ENCODE data around the gene CADM4. TPM values are rescaled to one million over a fixed set of nuclear protein-coding genes. Genes with fewer than 3 reads are reported as not detected.

Gene CADM4
- total RNA-seq = 0.36 and 1.3 TPM in 2 replicates

GRCh38 chr19:43639519-43640423, at the start of gene CADM4:
Gene CADM4, minus strand, starts transcription at chr19:43639850. Its CDS starts 60 bp downstream, at chr19:43639790.

DNA sequence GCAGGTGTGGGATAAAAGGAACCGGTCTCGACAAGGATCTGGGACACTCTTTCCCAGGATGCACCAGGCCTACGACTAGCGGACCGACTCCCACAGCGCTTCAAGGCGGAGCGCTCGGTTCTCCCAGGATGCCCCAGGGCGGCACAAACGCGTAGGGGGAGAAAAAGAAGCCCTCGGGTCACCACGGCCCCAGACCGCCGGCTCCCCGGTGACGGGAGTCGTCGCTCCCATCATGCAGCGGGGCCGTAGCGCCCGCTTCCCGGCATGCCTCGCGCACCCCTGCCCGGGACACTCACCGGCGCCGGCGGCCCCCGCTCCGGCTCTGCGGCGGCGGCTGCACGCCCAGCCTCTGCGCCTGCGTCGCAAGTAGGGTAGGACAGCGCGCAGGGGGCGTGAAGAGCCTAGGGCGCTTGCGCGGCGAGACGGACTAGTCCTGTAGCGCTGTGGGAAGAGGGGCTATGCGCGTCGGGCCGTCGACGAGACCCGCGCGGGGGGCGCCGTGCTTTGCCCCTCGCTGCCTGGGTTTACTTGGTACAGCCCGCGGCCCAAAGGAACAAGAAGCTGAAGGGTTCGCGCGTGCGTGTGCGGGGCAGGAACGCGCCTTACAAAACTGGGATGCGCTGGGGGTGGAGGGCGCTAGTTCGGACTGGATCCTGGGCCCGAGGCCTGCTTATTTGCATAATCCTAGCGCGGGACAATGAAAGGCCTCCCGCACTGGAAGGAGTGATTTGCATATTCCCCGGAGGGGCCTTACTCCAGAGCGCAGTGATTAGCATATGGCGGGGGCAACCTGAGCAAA, 20.2 kb downstream of the CADM4 start, which contains the start of gene ZNF428:
Gene ZNF428 (minus strand): TSS at position 368 of the 799 bp plus-strand sequence. CDS start 5,325 bp downstream, outside the sequence.

DNA sequence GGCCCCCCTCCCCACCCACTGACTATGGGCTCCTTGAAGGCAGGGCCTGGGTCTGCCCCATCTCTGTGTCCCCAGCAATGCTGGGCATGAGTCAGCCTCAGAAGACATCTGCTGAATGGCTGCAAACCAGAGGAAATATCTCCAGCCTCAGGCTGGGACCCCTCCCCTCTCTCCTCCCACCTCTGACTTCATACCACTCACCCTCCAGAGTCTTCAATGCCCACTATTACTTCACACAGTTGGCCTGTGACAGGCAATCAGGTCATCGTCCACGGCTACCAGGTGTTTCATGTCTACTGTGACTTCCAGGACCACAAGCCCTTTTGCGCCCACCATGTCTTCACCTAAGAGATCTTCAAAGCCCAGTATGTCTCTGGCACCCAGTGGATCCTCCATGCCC, 27.9 kb downstream of the CADM4 start, which contains the start of gene SRRM5:
Gene SRRM5 (plus strand): TSS at position 301 of the 400 bp plus-strand sequence. CDS start 34 bp downstream, at position 335.

DNA sequence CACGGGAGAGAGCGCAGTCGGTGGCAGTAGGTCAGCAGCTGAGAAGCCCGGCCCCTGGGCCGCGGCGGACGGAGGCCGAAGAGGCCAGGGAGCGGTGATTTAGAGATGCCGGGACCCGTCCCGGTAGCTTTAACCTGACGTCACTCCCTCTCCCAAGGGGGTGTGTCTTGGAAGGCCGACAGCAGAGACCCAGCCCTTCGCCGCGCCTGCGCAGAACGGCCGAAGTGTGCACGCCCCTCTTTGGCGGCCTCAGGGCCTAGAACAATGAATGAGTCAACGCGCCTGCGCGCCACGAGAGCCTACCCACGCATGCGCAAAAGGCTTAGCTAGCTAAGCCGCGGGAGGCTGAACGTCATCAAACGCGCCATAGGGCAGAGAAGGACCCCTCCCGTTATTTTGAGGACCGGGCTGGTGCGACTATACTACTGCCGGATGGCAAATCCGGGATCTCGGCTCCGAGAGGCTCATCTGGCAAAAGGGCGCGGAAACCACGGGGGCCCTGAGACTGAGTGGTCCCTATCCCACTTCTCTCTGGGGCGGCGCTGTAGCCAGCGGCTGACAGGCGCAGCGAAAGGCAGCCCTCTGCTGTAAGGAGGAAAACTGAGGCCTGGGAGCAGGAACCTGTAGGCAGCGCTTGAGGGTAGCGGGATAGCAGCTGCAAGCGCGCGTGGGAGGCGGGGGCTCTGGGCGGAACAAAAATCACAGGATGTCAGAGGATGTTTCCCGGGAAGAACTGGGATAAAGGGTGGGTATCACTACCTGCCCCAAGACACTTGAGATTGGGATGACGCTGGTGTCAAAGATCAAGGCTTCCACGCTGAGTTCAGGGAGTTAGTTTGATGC, 43.4 kb downstream of the CADM4 start, which contains the start of the genes IRGQ and ZNF576:
Gene IRGQ (minus strand): TSS at position 136 of the 843 bp plus-strand sequence. CDS start 796 bp downstream, outside the sequence.
Gene ZNF576 (plus strand): TSS at position 597 of the 843 bp plus-strand sequence. CDS start 514 bp downstream, outside the sequence.

GRCh38 chr19:43575156-43575950, 64.3 kb downstream of the CADM4 start, which contains the start of the genes PINLYP and XRCC1:
Gene PINLYP, plus strand, starts transcription at chr19:43575801. Its CDS starts 1,391 bp downstream, at chr19:43577192.
Gene XRCC1, minus strand, starts transcription at chr19:43575527. Its CDS starts 69 bp downstream, at chr19:43575458.

Other genes starting within 250 kb of the CADM4 start
- not detected in 2 replicates for gene TEX101, start 225.0 kb downstream of the CADM4 start, total RNA-seq
- under 0.01 TPM in 1 of 2 replicates, not detected in the other for gene LYPD3, start 174.2 kb downstream of the CADM4 start, total RNA-seq
- gene PHLDB3, start 135.1 kb downstream of the CADM4 start, total RNA-seq = 11.9 and 14.1 TPM in 2 replicates
- 65.0 and 94.2 TPM in 2 replicates for gene ETHE1, start 112.6 kb downstream of the CADM4 start, total RNA-seq
- gene ZNF575, start 106.7 kb downstream of the CADM4 start, total RNA-seq = not detected in 2 replicates
- 14.7 and 21.8 TPM in 2 replicates for gene XRCC1, start 64.3 kb downstream of the CADM4 start, total RNA-seq
- 0.65 and 1.8 TPM in 2 replicates for gene PINLYP, start 64.0 kb downstream of the CADM4 start, total RNA-seq
- 12.5 and 16.7 TPM in 2 replicates for gene IRGQ, start 43.7 kb downstream of the CADM4 start, total RNA-seq
- 11.7 and 14.7 TPM in 2 replicates for gene ZNF576, start 43.3 kb downstream of the CADM4 start, total RNA-seq
- gene SRRM5, start 27.8 kb downstream of the CADM4 start, total RNA-seq = not detected in 2 replicates
- 30.7 and 45.0 TPM in 2 replicates for gene ZNF428, start 20.2 kb downstream of the CADM4 start, total RNA-seq
- gene PLAUR, start 30.3 kb upstream of the CADM4 start, total RNA-seq = 57.7 and 67.7 TPM in 2 replicates
- not detected in 2 replicates for gene IRGC, start 76.2 kb upstream of the CADM4 start, total RNA-seq
- 12.5 and 19.8 TPM in 2 replicates for gene SMG9, start 115.1 kb upstream of the CADM4 start, total RNA-seq
- gene KCNN4, start 141.1 kb upstream of the CADM4 start, total RNA-seq = not detected in 2 replicates
- 3.2 TPM in 1 of 2 replicates, not detected in the other for gene LYPD5, start 162.6 kb upstream of the CADM4 start, total RNA-seq
- 4.7 and 6.3 TPM in 2 replicates for gene ZNF283, start 187.5 kb upstream of the CADM4 start, total RNA-seq
- gene ZNF404, start 244.1 kb upstream of the CADM4 start, total RNA-seq = 2.7 and 6.0 TPM in 2 replicates

Data from cardiac atrium fibroblast (primary cell).